IPS DF 6.9 (cell line): ENCODE measurements around the gene RPSA.

ENCODE experiments used
- DNase-seq: peaks from one replicate; pipeline ENCODE4 v3.0.0-alpha.2; 2013; ENCODE audit warnings: low read depth, low spot score
- H3K27ac ChIP-seq: one replicate; pipeline ENCODE4 v1.5.1; 2013; ENCODE audit warnings: low read length, control low read depth
- H3K27me3 ChIP-seq: 2 replicates; pipeline ENCODE4 v1.6.1; 2013; ENCODE audit warnings: mild to moderate bottlenecking, low read length; ENCODE audit not compliant: control insufficient read depth, insufficient read depth
- H3K36me3 ChIP-seq: 2 replicates; pipeline ENCODE4 v1.6.1; 2013; ENCODE audit warnings: low read length; ENCODE audit not compliant: control insufficient read depth, insufficient read depth
- H3K4me1 ChIP-seq: 2 replicates; pipeline ENCODE4 v1.6.1; 2013; ENCODE audit warnings: low read length; ENCODE audit not compliant: control insufficient read depth, insufficient read depth
- H3K4me3 ChIP-seq: 2 replicates; pipeline ENCODE4 v1.5.1; 2013; ENCODE audit warnings: mild to moderate bottlenecking, low read length
- H3K9me3 ChIP-seq: 2 replicates; pipeline ENCODE4 v1.6.1; 2013; ENCODE audit warnings: low read length, inconsistent platforms; ENCODE audit not compliant: control insufficient read depth, insufficient read depth
- WGBS: extraction: QIAGEN DNeasy Blood & Tissue Kit; methylation state at CpG from one replicate; pipeline ENCODE4 v1.1.7; 2013; ENCODE audit warnings: mixed read lengths, missing lambda C conversion rate; ENCODE audit not compliant: insufficient read length, insufficient coverage; 5-methylcytosine and 5-hydroxymethylcytosine counted together

The RPSA gene

GRCh38 chr3:39388741-39389248 is 17.7 kb upstream of the RPSA start:
- Histone ChIP-seq H3K36me3 (peaks cover 9% of the 10 kb centered on the region; the same call in 1 of the 2 replicates), H3K4me1 (peaks cover 3% of the 10 kb centered on the region; the same call in 1 of the 2 replicates), H3K9me3 (no peaks in the 10 kb centered on the region), H3K27ac (no peak overlapping the region), H3K4me3 (no peak overlapping the region), H3K27me3 (no peaks in the 10 kb centered on the region)
- WGBS = no CpG with 5 or more reads among the region's 2 CpGs
- DNase-seq = no peak

- peaks cover 9% of the 10 kb centered on the region; the same call in 1 of the 2 replicates for H3K36me3 ChIP-seq
- WGBS = no CpG with 5 or more reads among the region's 4 CpGs
- peaks cover 3% of the 10 kb centered on the region; the same call in 1 of the 2 replicates for H3K4me1 ChIP-seq
- H3K9me3 ChIP-seq = no peaks in the 10 kb centered on the region
- no peaks in the 10 kb centered on the region for H3K27me3 ChIP-seq
- H3K27ac ChIP-seq = no peak overlapping the region
- no peak overlapping the region for H3K4me3 ChIP-seq
- no peak for DNase-seq
Measured at GRCh38 chr3:39390181-39390580, 16.3 kb upstream of the RPSA start.

- Histone ChIP-seq H3K4me3 (no peak overlapping the region), H3K36me3 (peaks cover 7% of the 10 kb centered on the region; the same call in 1 of the 2 replicates), H3K4me1 (no peaks in the 10 kb centered on the region), H3K27ac (no peak overlapping the region), H3K27me3 (no peaks in the 10 kb centered on the region), H3K9me3 (no peaks in the 10 kb centered on the region)
- DNase-seq = no peak
- WGBS = no CpG with 5 or more reads among the region's 3 CpGs
Measured at GRCh38 chr3:39396690-39397089, 9.8 kb upstream of the RPSA start.

DNA sequence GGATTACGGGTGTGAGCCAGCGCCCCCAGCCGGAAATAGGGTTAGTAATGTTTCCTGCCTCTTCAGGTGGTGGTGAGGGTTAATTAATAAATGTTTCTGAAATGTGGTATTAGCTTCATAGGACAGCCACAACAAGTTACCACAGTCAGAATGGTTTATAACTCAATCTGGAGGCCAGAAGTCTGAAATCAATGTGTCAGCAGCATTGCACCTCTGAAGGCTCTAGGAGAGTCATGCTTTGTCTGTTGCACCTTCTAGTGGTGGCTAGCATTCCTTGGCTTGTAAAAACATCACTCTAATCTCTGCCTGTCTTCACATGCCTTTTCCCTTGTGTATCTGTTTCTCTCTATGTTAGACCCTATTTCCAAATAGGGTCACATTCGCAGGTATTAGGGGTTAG is 7.8 kb upstream of the RPSA start:
- H3K27me3 ChIP-seq = no peaks in the 10 kb centered on the region
- H3K27ac ChIP-seq = no peak overlapping the region
- H3K36me3 ChIP-seq = peaks cover 4% of the 10 kb centered on the region; the same call in 1 of the 2 replicates
- WGBS = no CpG with 5 or more reads among the region's 4 CpGs
- no peaks in the 10 kb centered on the region for H3K9me3 ChIP-seq
- no peaks in the 10 kb centered on the region for H3K4me1 ChIP-seq
- no peak for DNase-seq
- H3K4me3 ChIP-seq = no peak overlapping the region

GRCh38 chr3:39401983-39402382 is 4.5 kb upstream of the RPSA start:
- no peak overlapping the region for H3K4me3 ChIP-seq
- no CpG with 5 or more reads among the region's 2 CpGs for WGBS
- no peak for DNase-seq
- H3K27me3 ChIP-seq = no peaks in the 10 kb centered on the region
- no peak overlapping the region for H3K27ac ChIP-seq
- H3K9me3 ChIP-seq = no peaks in the 10 kb centered on the region
- H3K4me1 ChIP-seq = no peaks in the 10 kb centered on the region
- no peaks in the 10 kb centered on the region; the same call in 1 of the 2 replicates for H3K36me3 ChIP-seq

DNA sequence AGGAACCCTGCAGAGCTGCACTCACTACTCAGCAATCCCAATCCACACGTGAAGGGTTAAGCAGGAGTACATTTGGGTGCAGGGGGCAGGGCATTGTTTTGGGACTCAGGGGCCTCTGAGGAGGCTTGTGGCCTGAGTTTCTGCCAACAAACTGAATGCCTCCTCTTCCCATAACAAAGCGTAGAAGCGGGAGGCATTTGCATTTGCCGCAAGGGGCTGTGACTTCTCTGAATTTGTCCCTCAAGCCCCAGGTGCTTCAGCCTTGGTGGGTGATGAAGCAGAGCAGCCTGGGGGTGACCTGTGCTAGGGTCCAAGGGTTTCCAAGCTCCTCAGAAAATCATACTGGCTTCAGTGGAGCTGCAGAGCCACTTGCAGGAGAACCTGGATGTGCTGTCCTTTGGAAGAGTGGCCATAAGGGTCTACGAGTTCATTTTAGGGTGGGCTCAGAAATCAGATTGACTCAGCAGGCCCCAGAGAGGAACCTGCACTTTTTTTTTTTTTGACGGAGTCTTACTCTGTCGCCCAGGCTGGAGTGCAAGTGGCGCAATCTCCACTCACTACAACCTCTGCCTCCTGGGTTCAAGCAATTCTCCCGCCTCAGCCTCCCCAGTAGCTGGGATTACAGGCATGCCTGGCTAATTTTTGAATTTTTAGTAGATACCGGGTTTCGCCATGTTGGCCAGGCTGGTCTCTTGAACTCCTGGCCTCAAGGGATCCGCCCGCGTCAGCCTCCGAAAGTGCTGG is 1.4 kb upstream of the RPSA start:
- Histone ChIP-seq H3K27ac (no peak overlapping the region), H3K9me3 (no peaks in the 10 kb centered on the region), H3K36me3 (peaks cover 17% of the 10 kb centered on the region; the same call in 1 of the 2 replicates), H3K4me3 (peak overlapping the region; percentile 40; the same call in 1 of the 2 replicates), H3K27me3 (no peaks in the 10 kb centered on the region), H3K4me1 (no peaks in the 10 kb centered on the region)
- peak; percentile 58 for DNase-seq
- WGBS = no CpG with 5 or more reads among the region's 15 CpGs

- no peak overlapping the region for H3K27ac ChIP-seq
- peak overlapping the region; percentile 46; the same call in 1 of the 2 replicates for H3K4me3 ChIP-seq
- no peaks in the 10 kb centered on the region for H3K4me1 ChIP-seq
- H3K27me3 ChIP-seq = no peaks in the 10 kb centered on the region
- no CpG with 5 or more reads among the region's 13 CpGs for WGBS
- DNase-seq = no peak
- peaks cover 23% of the 10 kb centered on the region; the same call in 1 of the 2 replicates for H3K36me3 ChIP-seq
- H3K9me3 ChIP-seq = no peaks in the 10 kb centered on the region
Measured at GRCh38 chr3:39405687-39406367, 693 bp upstream of the RPSA start.

DNA sequence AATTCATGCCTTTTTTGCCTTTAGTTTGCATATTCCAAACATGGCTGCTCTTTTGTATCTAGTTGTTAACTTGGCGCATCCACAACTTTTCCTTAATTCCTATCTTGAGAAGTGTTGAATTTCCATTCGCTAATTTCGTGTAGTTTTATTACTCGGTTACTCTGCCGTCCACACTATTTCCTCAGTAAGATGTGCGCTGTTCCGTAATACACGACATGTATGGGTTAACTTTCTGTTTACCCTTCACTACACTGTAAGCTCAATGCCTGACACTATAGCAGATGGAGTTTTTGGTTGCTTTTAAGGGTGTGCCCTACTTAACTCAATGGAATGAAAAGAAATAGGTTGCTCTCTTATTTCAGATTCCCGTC is 724 bp downstream of the RPSA start:
- H3K4me3 ChIP-seq = peak overlapping the region; percentile 85
- H3K27ac ChIP-seq = no peak overlapping the region
- H3K27me3 ChIP-seq = no peaks in the 10 kb centered on the region
- WGBS = no CpG with 5 or more reads among the region's 9 CpGs
- H3K9me3 ChIP-seq = no peaks in the 10 kb centered on the region
- no peaks in the 10 kb centered on the region for H3K4me1 ChIP-seq
- DNase-seq = no peak
- peaks cover 36% of the 10 kb centered on the region; the same call in 1 of the 2 replicates for H3K36me3 ChIP-seq

DNA sequence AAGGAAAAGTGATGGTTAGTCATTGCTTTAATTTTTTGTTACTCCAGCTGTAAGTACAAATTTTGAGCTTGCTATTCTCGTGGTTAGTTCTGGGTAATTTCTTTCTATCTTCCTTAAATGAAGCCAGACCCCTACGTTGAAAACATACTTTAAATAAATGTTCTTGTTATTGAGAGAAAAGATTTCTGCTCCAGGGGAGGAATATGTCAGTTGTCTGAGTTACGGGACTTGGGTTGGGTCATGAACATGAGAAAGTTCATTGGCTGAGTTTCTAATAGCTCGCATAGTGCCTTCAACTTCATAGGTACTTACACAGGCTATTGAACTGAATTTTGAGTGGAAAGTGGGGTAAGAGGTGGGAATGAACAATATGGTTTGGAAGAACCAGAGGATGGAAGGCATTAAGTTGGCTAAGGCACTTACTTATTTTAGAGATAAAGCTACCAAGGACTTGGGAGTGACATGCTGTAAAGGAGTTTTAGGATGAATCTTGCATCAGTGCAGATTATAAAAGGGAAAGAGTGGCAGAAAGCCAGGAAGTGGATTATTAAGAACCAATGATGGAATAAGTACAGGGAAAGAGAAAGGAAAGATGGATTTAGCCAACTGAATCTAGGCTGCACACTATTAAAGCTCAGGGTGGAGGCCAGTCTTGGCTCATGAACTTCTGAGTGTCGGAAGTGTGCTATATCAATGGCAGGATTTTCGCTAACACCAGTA is 1.4 kb downstream of the RPSA start:
- peaks cover 42% of the 10 kb centered on the region; the same call in 1 of the 2 replicates for H3K36me3 ChIP-seq
- H3K4me1 ChIP-seq = no peaks in the 10 kb centered on the region
- H3K27me3 ChIP-seq = no peaks in the 10 kb centered on the region
- no peak for DNase-seq
- peak overlapping the region; percentile 12; the same call in 1 of the 2 replicates for H3K4me3 ChIP-seq
- no peak overlapping the region for H3K27ac ChIP-seq
- H3K9me3 ChIP-seq = no peaks in the 10 kb centered on the region
- WGBS = no CpG with 5 or more reads among the region's 6 CpGs
